Osteoblast (primary cell): ENCODE results near the gene ITPR1. TPM values are rescaled to one million over a fixed set of nuclear protein-coding genes. Genes with fewer than 3 reads are reported as not detected.

Experiments used
- DNase-seq: peaks from one replicate; pipeline ENCODE4 v3.0.0; 2011; ENCODE audit warnings: low spot score, mixed read lengths; ENCODE audit not compliant: insufficient read length; ENCODE audit errors: missing footprints
- H2AFZ ChIP-seq: 2 replicates; pipeline ENCODE4 v1.6.0; 2011; ENCODE audit warnings: mild to moderate bottlenecking, low read length
- H3K27ac ChIP-seq: 2 replicates; pipeline ENCODE4 v1.5.1; 2011; ENCODE audit warnings: mild to moderate bottlenecking, low read depth, low read length, moderate library complexity
- H3K27me3 ChIP-seq: 2 replicates; pipeline ENCODE4 v1.6.0; 2012; ENCODE audit warnings: mild to moderate bottlenecking, control low read depth, inconsistent platforms, low read length, moderate library complexity; ENCODE audit not compliant: insufficient read depth
- H3K36me3 ChIP-seq: 2 replicates; pipeline ENCODE4 v1.5.1; 2011; ENCODE audit warnings: mild to moderate bottlenecking, low read length, control low read depth, moderate library complexity; ENCODE audit not compliant: insufficient read depth
- H3K4me1 ChIP-seq: 2 replicates; pipeline ENCODE4 v1.5.1; 2011; ENCODE audit warnings: mild to moderate bottlenecking, low read length, control low read depth, moderate library complexity; ENCODE audit not compliant: insufficient read depth
- H3K4me2 ChIP-seq: 2 replicates; pipeline ENCODE4 v1.6.0; 2011; ENCODE audit warnings: mild to moderate bottlenecking, low read length; ENCODE audit not compliant: insufficient read depth
- H3K4me3 ChIP-seq: fragments of 200-600 bp; sonication (generic); 3 replicates; pipeline ENCODE4 v1.5.1; 2012; ENCODE audit warnings: mild to moderate bottlenecking, low read length, inconsistent platforms; ENCODE audit not compliant: insufficient read depth
- H3K79me2 ChIP-seq: 2 replicates; pipeline ENCODE4 v1.6.0; 2012; ENCODE audit warnings: mild to moderate bottlenecking, low read length, control low read depth, inconsistent platforms; ENCODE audit not compliant: insufficient read depth
- H3K9me3 ChIP-seq: 2 replicates; pipeline ENCODE4 v1.5.1; 2011; ENCODE audit warnings: low read depth, low read length, control low read depth
- H4K20me1 ChIP-seq: 2 replicates; pipeline ENCODE4 v1.6.0; 2012; ENCODE audit warnings: mild to moderate bottlenecking, low read length, control low read depth; ENCODE audit not compliant: insufficient read depth
- CTCF ChIP-seq: IDR thresholded peaks from 2 replicates; pipeline ENCODE4 v1.5.1; 2011; ENCODE audit warnings: mild to moderate bottlenecking, low read depth, low read length, moderate library complexity; ENCODE audit errors: extremely low read depth
- total RNA-seq: library from RNA; depleted of rRNA; stranded (reverse); fragments of >200 nt; gene quantifications from 2 replicates; pipeline ENCODE4 v1.2.3, GENCODE V29; 2012

The ITPR1 gene
- total RNA-seq, 1 donor, result 16.6 TPM

- H3K79me2 ChIP-seq, result no peaks in the 10 kb centered on the region
- DNase-seq, result no peak
- H3K4me2 ChIP-seq, result no peak overlapping the region
- H3K36me3 ChIP-seq, result no peaks in the 10 kb centered on the region
- peak overlapping the region; percentile 64 for H2AFZ ChIP-seq
- H3K4me1 ChIP-seq, result no peaks in the 10 kb centered on the region
- no peak for TF ChIP-seq CTCF
- no peaks in the 10 kb centered on the region for H3K9me3 ChIP-seq
- no peaks in the 10 kb centered on the region for H4K20me1 ChIP-seq
- H3K4me3 ChIP-seq, result no peak overlapping the region
- no peaks in the 10 kb centered on the region for H3K27me3 ChIP-seq
- H3K27ac ChIP-seq, result no peak overlapping the region
Measured at GRCh38 chr3:4687167-4687566, 194.0 kb downstream of the ITPR1 start.

- TF ChIP-seq CTCF, result no peak
- no peak overlapping the region for H3K27ac ChIP-seq
Measured at GRCh38 chr3:4687596-4687995, 194.4 kb downstream of the ITPR1 start.

DNA sequence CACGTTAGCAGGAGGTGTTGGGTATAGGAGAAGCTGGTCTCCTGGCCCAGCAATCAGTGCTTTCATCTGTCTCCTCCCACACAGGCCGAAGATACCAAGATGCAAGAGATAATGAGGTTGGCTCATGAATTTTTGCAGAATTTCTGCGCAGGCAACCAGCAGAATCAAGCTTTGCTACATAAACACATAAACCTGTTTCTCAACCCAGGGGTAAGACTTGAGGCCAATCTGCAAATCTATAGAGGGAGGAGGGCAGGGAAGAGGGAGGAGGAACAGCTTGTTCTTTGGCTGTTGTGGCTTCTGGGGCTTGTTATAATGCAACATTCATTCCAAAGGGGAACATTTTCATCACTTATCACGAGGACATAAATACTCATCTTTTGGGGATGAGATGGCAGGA, 195.3 kb downstream of the ITPR1 start:
- Histone ChIP-seq H4K20me1 (no peaks in the 10 kb centered on the region), H2AFZ (no peak overlapping the region), H3K79me2 (no peaks in the 10 kb centered on the region), H3K4me1 (no peaks in the 10 kb centered on the region), H3K4me3 (no peak overlapping the region), H3K27me3 (no peaks in the 10 kb centered on the region), H3K36me3 (no peaks in the 10 kb centered on the region), H3K9me3 (no peaks in the 10 kb centered on the region), H3K27ac (no peak overlapping the region), H3K4me2 (no peak overlapping the region)
- DNase-seq, result no peak
- no peak for TF ChIP-seq CTCF

More at GRCh38 chr3:4687596-4687995, 194.4 kb downstream of the ITPR1 start:
- no peak for DNase-seq
- H3K4me2 ChIP-seq, result no peak overlapping the region
- H3K79me2 ChIP-seq, result no peaks in the 10 kb centered on the region
- no peaks in the 10 kb centered on the region for H3K4me1 ChIP-seq
- H3K9me3 ChIP-seq, result no peaks in the 10 kb centered on the region
- H3K4me3 ChIP-seq, result no peak overlapping the region
- H3K36me3 ChIP-seq, result no peaks in the 10 kb centered on the region
- H3K27me3 ChIP-seq, result no peaks in the 10 kb centered on the region
- H2AFZ ChIP-seq, result no peak overlapping the region
- H4K20me1 ChIP-seq, result no peaks in the 10 kb centered on the region

DNA sequence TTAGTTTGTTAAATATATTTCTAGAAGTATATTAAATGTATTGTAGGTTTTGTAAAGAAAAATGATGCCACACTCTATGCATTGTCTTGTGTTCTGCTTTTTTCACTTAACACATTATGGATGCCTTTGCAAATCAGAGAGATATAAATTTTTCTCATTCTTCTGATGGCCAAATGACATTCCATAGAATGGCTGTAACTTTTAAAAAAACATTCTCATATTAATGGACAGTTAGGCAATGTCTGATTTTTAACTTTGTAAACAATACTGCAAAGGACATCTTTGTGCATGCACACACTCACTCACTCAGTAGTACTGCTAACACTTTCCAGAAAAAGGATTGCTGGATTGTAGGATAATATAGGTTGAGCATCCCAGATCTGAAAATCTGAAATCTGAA, 195.9 kb downstream of the ITPR1 start:
- H2AFZ ChIP-seq, result no peak overlapping the region
- H3K27me3 ChIP-seq, result no peaks in the 10 kb centered on the region
- no peak overlapping the region for H3K4me3 ChIP-seq
- H3K27ac ChIP-seq, result no peak overlapping the region
- no peaks in the 10 kb centered on the region for H3K79me2 ChIP-seq
- no peak for TF ChIP-seq CTCF
- no peaks in the 10 kb centered on the region for H3K4me1 ChIP-seq
- H4K20me1 ChIP-seq, result no peaks in the 10 kb centered on the region
- H3K4me2 ChIP-seq, result no peak overlapping the region
- no peaks in the 10 kb centered on the region for H3K36me3 ChIP-seq
- no peak for DNase-seq
- no peaks in the 10 kb centered on the region for H3K9me3 ChIP-seq
